PC-3 (cell line): ENCODE results near the gene ZNFX1. TPM values are rescaled to one million over a fixed set of nuclear protein-coding genes. Genes with fewer than 3 reads are reported as not detected.

Source experiments
- ATAC-seq: fragments of 200-7000 bp; cut with Tn5 transposase; 2 replicates; pipeline ENCODE4 v1.9.1; 2020; ENCODE audit warnings: mild to moderate bottlenecking, moderate library complexity
- BruUV-seq: library from RNA; stranded (reverse); fragments of 400-500 nt; replicated peaks from 2 replicates; lab custom pipeline; 2021; lab: Mats Ljungman, UMichigan
- CTCF ChIA-PET: fragments of 300-600 bp; sonication (Branson Sonifier 250); formaldehyde crosslinking; loops from one replicate; lab custom pipeline; 2022; ENCODE audit warnings: antibody characterized with exemption; lab: Charles Lee
- POLR2A ChIA-PET: fragments of 300-600 bp; sonication (Branson Sonifier 250); formaldehyde crosslinking; loops from one replicate; lab custom pipeline; 2022; ENCODE audit warnings: antibody characterized with exemption; ENCODE audit not compliant: unreplicated experiment; lab: Charles Lee
- DNase-seq: peaks from one replicate; pipeline ENCODE4 v3.0.0-alpha.2; 2015
- H2AFZ ChIP-seq: fragments of 300-600 bp; sonication (generic); 2 replicates; pipeline ENCODE4 v1.6.0; 2016; ENCODE audit warnings: antibody characterized with exemption, low read length
- H3F3A ChIP-seq: fragments of 300-600 bp; sonication (generic); one replicate; pipeline ENCODE4 v1.6.0; 2017; ENCODE audit warnings: antibody characterized with exemption, low read length, control low read depth, mild to moderate bottlenecking; ENCODE audit not compliant: unreplicated experiment
- H3K27ac ChIP-seq: fragments of 300-600 bp; sonication (generic); 2 replicates; pipeline ENCODE4 v1.5.1; 2016; ENCODE audit warnings: mild to moderate bottlenecking, low read length
- H3K27me3 ChIP-seq: fragments of 300-600 bp; sonication (generic); 2 replicates; pipeline ENCODE4 v1.6.1; 2016; ENCODE audit warnings: low read length, mixed read lengths
- H3K36me3 ChIP-seq: fragments of 300-600 bp; sonication (generic); 2 replicates; pipeline ENCODE4 v1.6.1; 2016; ENCODE audit warnings: low read depth, mixed run types, low read length, mixed read lengths
- H3K4me1 ChIP-seq: fragments of 300-600 bp; sonication (generic); 2 replicates; pipeline ENCODE4 v1.5.1; 2016; ENCODE audit warnings: low read length; ENCODE audit not compliant: insufficient read depth
- H3K4me2 ChIP-seq: fragments of 300-600 bp; sonication (generic); 2 replicates; pipeline ENCODE4 v1.6.0; 2016; ENCODE audit warnings: low read length
- H3K4me3 ChIP-seq: fragments of 300-600 bp; sonication (generic); 2 replicates; pipeline ENCODE4 v1.5.1; 2016; ENCODE audit warnings: mild to moderate bottlenecking, low read length, mixed read lengths
- H3K79me2 ChIP-seq: fragments of 300-600 bp; sonication (generic); 2 replicates; pipeline ENCODE4 v1.6.1; 2017; ENCODE audit warnings: low read length, mixed read lengths
- H3K9ac ChIP-seq: fragments of 300-600 bp; sonication (generic); 2 replicates; pipeline ENCODE4 v1.6.0; 2016; ENCODE audit warnings: mild to moderate bottlenecking, low read length
- H3K9me2 ChIP-seq: fragments of 300-600 bp; sonication (generic); replicated peaks from 2 replicates; pipeline ENCODE4 v1.6.1; 2016; ENCODE audit warnings: mixed run types, low read length, mixed read lengths
- H3K9me3 ChIP-seq: fragments of 300-600 bp; sonication (generic); 2 replicates; pipeline ENCODE4 v1.6.1; 2016; ENCODE audit warnings: low read length, mixed read lengths
- H4K20me1 ChIP-seq: fragments of 300-600 bp; sonication (generic); 2 replicates; pipeline ENCODE4 v1.6.1; 2016; ENCODE audit warnings: low read length, mixed read lengths
- CTCF ChIP-seq: fragments of 300-600 bp; sonication (generic); conservative IDR thresholded peaks from 2 replicates; pipeline ENCODE4 v1.5.1; 2017; ENCODE audit warnings: antibody characterized with exemption, low read depth, mild to moderate bottlenecking, low read length
- EZH2 ChIP-seq: fragments of 300-600 bp; sonication (generic); IDR thresholded peaks from one replicate; pipeline ENCODE4 v1.6.1; 2017; ENCODE audit warnings: antibody characterized with exemption, mild to moderate bottlenecking, low read length; ENCODE audit not compliant: unreplicated experiment
- EZH2phosphoT487 ChIP-seq: fragments of 300-600 bp; sonication (generic); IDR thresholded peaks from 2 replicates; pipeline ENCODE4 v1.6.1; 2018; ENCODE audit warnings: mild to moderate bottlenecking, antibody characterized with exemption, low read length, borderline replicate concordance
- intact Hi-C: fragments of 100-400 bp; cut with micrococcal nuclease; formaldehyde crosslinking; loops from 2 replicates; pipeline ENCODE4 v1.9.0; 2023
- total RNA-seq: library from RNA; depleted of rRNA; stranded (reverse); fragments of >200 nt; gene quantifications from 2 replicates; pipeline ENCODE4 v1.2.3, GENCODE V29; 2014

The ZNFX1 gene
- total RNA-seq, 1 experiment from 2014 or later: 18.8 TPM

- Histone ChIP-seq H3K9ac (no peak overlapping the region), H3K9me2 (no peaks in the 10 kb centered on the region), H3K27ac (no peak overlapping the region), H3F3A (no peaks in the 10 kb centered on the region), H4K20me1 (no peaks in the 10 kb centered on the region), H3K79me2 (no peaks in the 10 kb centered on the region), H3K27me3 (no peaks in the 10 kb centered on the region), H3K36me3 (peaks cover 73% of the 10 kb centered on the region), H3K4me2 (no peak overlapping the region), H3K4me1 (no peaks in the 10 kb centered on the region), H3K9me3 (no peaks in the 10 kb centered on the region), H3K4me3 (no peak overlapping the region), H2AFZ (no peak overlapping the region)
- POLR2A ChIA-PET: interaction anchor here (0.6 kb wide), 1 partner anchor 30 kb away, joined by 6 read pairs; no protein-coding TSS in a partner anchor
- CTCF ChIA-PET: no interaction called here
- DNase-seq (no peak), ATAC-seq (no peak)
- intact Hi-C loops: no loop called here
- BruUV-seq: no TSS peak
- no peak for TF ChIP-seq EZH2
- TF ChIP-seq CTCF: no peak
- TF ChIP-seq EZH2phosphoT487: no peak
These were observed 47.8 kb downstream of the ZNFX1 start for GRCh38 chr20:49230021-49230420.

GRCh38 chr20:49229381-49229780 is 48.5 kb downstream of the ZNFX1 start:
- POLR2A ChIA-PET: interaction anchor here (0.6 kb wide), 1 partner anchor 31 kb away, joined by 6 read pairs; no protein-coding TSS in a partner anchor
- ATAC-seq (no peak), DNase-seq (no peak)
- Histone ChIP-seq H3K9me2 (no peaks in the 10 kb centered on the region), H3F3A (no peaks in the 10 kb centered on the region), H3K79me2 (no peaks in the 10 kb centered on the region), H3K27ac (no peak overlapping the region), H3K9me3 (no peaks in the 10 kb centered on the region), H3K9ac (no peak overlapping the region), H3K4me3 (no peak overlapping the region), H3K4me1 (no peaks in the 10 kb centered on the region), H2AFZ (no peak overlapping the region), H4K20me1 (no peaks in the 10 kb centered on the region), H3K36me3 (peaks cover 73% of the 10 kb centered on the region), H3K4me2 (no peak overlapping the region), H3K27me3 (no peaks in the 10 kb centered on the region)
- no TSS peak for BruUV-seq
- CTCF ChIA-PET: no interaction called here
- intact Hi-C loops: no loop called here
- TF ChIP-seq CTCF: no peak
- no peak for TF ChIP-seq EZH2
- no peak for TF ChIP-seq EZH2phosphoT487

- H3K79me2 ChIP-seq: no peaks in the 10 kb centered on the region
- no peaks in the 10 kb centered on the region for H4K20me1 ChIP-seq
- intact Hi-C loops: no loop called here
- POLR2A ChIA-PET: no interaction called here
- no TSS peak for BruUV-seq
- no peaks in the 10 kb centered on the region for H3K27me3 ChIP-seq
- H3K36me3 ChIP-seq: peaks cover 74% of the 10 kb centered on the region
- H3K4me2 ChIP-seq: no peak overlapping the region
- DNase-seq: no peak
- H3F3A ChIP-seq: no peaks in the 10 kb centered on the region
- no peaks in the 10 kb centered on the region for H3K9me2 ChIP-seq
- no peak overlapping the region for H3K9ac ChIP-seq
- no peak overlapping the region for H3K4me3 ChIP-seq
- no peaks in the 10 kb centered on the region for H3K4me1 ChIP-seq
- H2AFZ ChIP-seq: no peak overlapping the region
- no peak overlapping the region for H3K27ac ChIP-seq
- ATAC-seq: no peak
- no peak for TF ChIP-seq CTCF
- no peak for TF ChIP-seq EZH2
- no peak for TF ChIP-seq EZH2phosphoT487
- CTCF ChIA-PET: no interaction called here
- no peaks in the 10 kb centered on the region for H3K9me3 ChIP-seq
These were observed 49.2 kb downstream of the ZNFX1 start for GRCh38 chr20:49228676-49229075.
